GM23338 (cell line): Measurements from ENCODE around the gene TMED10.

Experiments used
- CTCF ChIP-seq, 2 experiments: fragments of 200-600 bp in 1 of 2; sonication (generic) in 1 of 2; conservative IDR thresholded peaks; 2 replicates each; pipeline versions ENCODE4 v1.5.1 to v1.6.1; 2016 to 2017; ENCODE audit warnings: antibody characterized with exemption in 2 of 2, low read depth in 2 of 2, mild to moderate bottlenecking in 2 of 2, moderate library complexity in 1 of 2
- EZH2 ChIP-seq: fragments of 200-600 bp; sonication (generic); IDR thresholded peaks from one replicate; pipeline ENCODE4 v1.8.0; 2017; ENCODE audit warnings: antibody characterized with exemption, mild to moderate bottlenecking, low read depth; ENCODE audit not compliant: unreplicated experiment
- EZH2phosphoT487 ChIP-seq: fragments of 200-600 bp; sonication (generic); IDR thresholded peaks from one replicate; pipeline ENCODE4 v1.8.1; 2018; ENCODE audit warnings: antibody characterized with exemption; ENCODE audit not compliant: unreplicated experiment
- POLR2AphosphoS5 ChIP-seq: IDR thresholded peaks from 2 replicates; pipeline ENCODE4 v1.6.1; 2016; ENCODE audit warnings: antibody characterized with exemption, low read depth
- REST ChIP-seq: IDR thresholded peaks from one replicate; pipeline ENCODE4 v1.6.1; 2018; ENCODE audit warnings: antibody characterized with exemption; ENCODE audit not compliant: unreplicated experiment
- ZNF114 ChIP-seq: fragments of 250-450 bp; sonication (Bioruptor Pico); IDR thresholded peaks from 2 replicates; pipeline ENCODE4 v1.5.0; 2020; ENCODE audit warnings: mild to moderate bottlenecking, moderate library complexity

DNA sequence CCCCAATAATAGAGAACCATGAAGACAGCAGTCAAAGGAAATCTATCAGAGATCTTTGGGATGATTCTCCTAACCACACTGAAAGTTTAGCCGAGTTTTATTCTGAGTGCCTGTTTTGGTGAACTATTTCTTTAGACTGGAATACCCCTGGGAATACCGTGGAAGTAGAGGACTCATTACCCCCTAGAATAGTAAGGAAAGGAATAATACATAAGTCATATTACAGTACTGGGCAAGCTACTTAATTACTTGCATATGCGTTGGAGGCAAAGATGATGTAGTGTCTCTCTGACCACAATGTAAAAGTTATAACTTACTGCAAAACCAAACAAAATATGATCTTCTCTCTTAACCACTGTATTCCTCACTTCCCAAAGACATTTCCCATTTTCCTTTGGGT lies 81.5 kb downstream of the TMED10 start:
- TF ChIP-seq CTCF (conservative IDR thresholded peaks at IDR 0.05; ENCODE audit: low read depth in 2 of 2) (no peak), ZNF114 (CRISPR knock-in tag) (no peak), EZH2 (no peak), REST (no peak), POLR2AphosphoS5 (no peak), EZH2phosphoT487 (no peak)
